ENCODE results near the gene LRCH2.

Gene LRCH2

GRCh38 chrX:115192244-115192700 is 41.6 kb downstream of the LRCH2 start:
- DNase-seq: no peak

GRCh38 chrX:115191490-115192243 is 42.2 kb downstream of the LRCH2 start:
- DNase-seq: no peak

GRCh38 chrX:115190636-115191489 is 43.0 kb downstream of the LRCH2 start:
- no peak for DNase-seq

GRCh38 chrX:115189646-115190635 is 44.0 kb downstream of the LRCH2 start:
- no peak for DNase-seq

GRCh38 chrX:115189110-115189509 is 44.8 kb downstream of the LRCH2 start, which contains the start of gene RBMXL3:
RBMXL3 (plus strand) TSS chrX:115189410; CDS start chrX:115189442, 32 bp downstream.
- no peak for DNase-seq

- DNase-seq: no peak
These were observed 49.9 kb downstream of the LRCH2 start for GRCh38 chrX:115183980-115184379.

- DNase-seq: no peak
These were observed 55.4 kb downstream of the LRCH2 start for GRCh38 chrX:115178473-115178872.

GRCh38 chrX:115177932-115178331 is 56.0 kb downstream of the LRCH2 start:
- DNase-seq: no peak

GRCh38 chrX:115174548-115174947 is 59.3 kb downstream of the LRCH2 start:
- DNase-seq: no peak

GRCh38 chrX:115173181-115173580 is 60.7 kb downstream of the LRCH2 start:
- no peak for DNase-seq

GRCh38 chrX:115147220-115147619 is 86.7 kb downstream of the LRCH2 start:
- no peak for DNase-seq

- DNase-seq: no peak
These were observed 91.8 kb downstream of the LRCH2 start for GRCh38 chrX:115142057-115142456.

- no peak for DNase-seq
These were observed 95.9 kb downstream of the LRCH2 start for GRCh38 chrX:115138040-115138439.

GRCh38 chrX:115134382-115134781 is 99.5 kb downstream of the LRCH2 start:
- no peak for DNase-seq

GRCh38 chrX:115112411-115112810 is 121.5 kb downstream of the LRCH2 start:
- no peak for DNase-seq

GRCh38 chrX:115098897-115099296 is 135.0 kb downstream of the LRCH2 start:
- no peak for DNase-seq

- DNase-seq: no peak
These were observed 140.7 kb downstream of the LRCH2 start for GRCh38 chrX:115093191-115093590.

GRCh38 chrX:115089419-115089818 is 144.5 kb downstream of the LRCH2 start:
- DNase-seq: no peak

GRCh38 chrX:115068896-115069295 is 165.0 kb downstream of the LRCH2 start:
- DNase-seq: no peak

- no peak for DNase-seq
These were observed 166.1 kb downstream of the LRCH2 start for GRCh38 chrX:115067812-115068211.

- DNase-seq: no peak
These were observed 168.6 kb downstream of the LRCH2 start for GRCh38 chrX:115065304-115065703.

Measured in NCI-H2107 (cell line).